HCT116 (cell line): Measurements from ENCODE around the gene RAP2A. TPM values are rescaled to one million over a fixed set of nuclear protein-coding genes. Genes with fewer than 3 reads are reported as not detected.

ENCODE experiments used
- ATAC-seq: fragments of 200-7000 bp; cut with Tn5 transposase; 2 replicates; pipeline ENCODE4 v1.9.1; 2020; ENCODE audit warnings: mild to moderate bottlenecking, moderate library complexity
- BruUV-seq: library from RNA; stranded (reverse); fragments of 400-500 nt; replicated peaks from 2 replicates; lab custom pipeline; 2021; lab: Mats Ljungman, UMichigan
- CTCF ChIA-PET: fragments of 300-600 bp; sonication (Branson Sonifier 250); formaldehyde crosslinking; loops from one replicate; lab custom pipeline; 2021; ENCODE audit warnings: antibody characterized with exemption; lab: Charles Lee
- POLR2A ChIA-PET: fragments of 300-600, 350-600 bp; sonication (Branson Sonifier 250); formaldehyde crosslinking; loops from one replicate; lab custom pipeline; 2021; ENCODE audit warnings: antibody characterized with exemption; lab: Charles Lee
- RAD21 ChIA-PET, 2 experiments: fragments of 300-600 bp; sonication (Branson Sonifier 250); formaldehyde crosslinking; loops; one replicate each; lab custom pipeline; 2023; ENCODE audit warnings: low total read pairs in 2 of 2; ENCODE audit not compliant: uncharacterized antibody in 2 of 2, unreplicated experiment in 2 of 2, low non-redundant PET in 1 of 2; lab: Charles Lee
- DNase-seq: peaks from one replicate; pipeline ENCODE4 v3.0.0-alpha.2; 2010; ENCODE audit warnings: low read depth, low spot score
- H2AFZ ChIP-seq: fragments of 200-600 bp; shearing (Covaris generic), sonication (generic); 2 replicates; pipeline ENCODE4 v1.6.1; 2017; ENCODE audit warnings: low read depth, mixed run types, mixed read lengths, antibody characterized with exemption, low read length; ENCODE audit not compliant: poor library complexity, severe bottlenecking
- H3K27ac ChIP-seq: 2 replicates; pipeline ENCODE4 v1.5.1; 2012; ENCODE audit warnings: low read depth, low read length
- H3K27me3 ChIP-seq: fragments of 200-600 bp; sonication (generic); 2 replicates; pipeline ENCODE4 v1.6.1; 2016; ENCODE audit warnings: mixed run types, low read length, mixed read lengths; ENCODE audit not compliant: insufficient read depth
- H3K36me3 ChIP-seq, 2 experiments: fragments of 200-500 bp in 1 of 2; fragments of 200-600 bp in 1 of 2; sonication (Bioruptor generic) in 1 of 2; sonication (generic) in 1 of 2; 2 replicates each; pipeline versions ENCODE4 v1.5.1 to v1.6.1; 2014 to 2016; ENCODE audit warnings: low read length in 2 of 2, inconsistent platforms in 1 of 2, mixed read lengths in 1 of 2, mixed run types in 1 of 2; ENCODE audit not compliant: insufficient read depth in 2 of 2, control insufficient read depth in 1 of 2
- H3K4me1 ChIP-seq, 2 experiments: fragments of 200-600 bp in 1 of 2; sonication (generic) in 1 of 2; 2 replicates each; pipeline versions ENCODE4 v1.5.1 to v1.6.1; 2012 to 2017; ENCODE audit warnings: low read length in 2 of 2, inconsistent platforms in 1 of 2, mild to moderate bottlenecking in 1 of 2, mixed read lengths in 1 of 2, mixed run types in 1 of 2, moderate library complexity in 1 of 2; ENCODE audit not compliant: insufficient read depth in 2 of 2, control insufficient read depth in 1 of 2
- H3K4me2 ChIP-seq: fragments of 200-600 bp; sonication (generic); 2 replicates; pipeline ENCODE4 v1.6.1; 2017; ENCODE audit warnings: mixed run types, low read length, mixed read lengths
- H3K4me3 ChIP-seq, 2 experiments: fragments of 200-600 bp in 1 of 2; sonication (generic) in 1 of 2; replicated peaks in 1 of 2; 2 replicates each; pipeline ENCODE4 v1.5.1; 2011 to 2016; ENCODE audit warnings: low read length in 2 of 2, control low read depth in 1 of 2, low read depth in 1 of 2, mild to moderate bottlenecking in 1 of 2, mixed read lengths in 1 of 2, mixed run types in 1 of 2
- H3K79me2 ChIP-seq: fragments of 200-600 bp; sonication (generic); 2 replicates; pipeline ENCODE4 v1.6.1; 2017; ENCODE audit warnings: mild to moderate bottlenecking, mixed run types, low read length, moderate library complexity, mixed read lengths; ENCODE audit not compliant: insufficient read depth
- H3K9ac ChIP-seq: fragments of 200-600 bp; sonication (generic); 2 replicates; pipeline ENCODE4 v1.6.1; 2016; ENCODE audit warnings: low read length, mixed read lengths
- H3K9me2 ChIP-seq: fragments of 200-600 bp; sonication (generic), shearing (Covaris generic); 2 replicates; pipeline ENCODE4 v1.6.1; 2017; ENCODE audit warnings: mixed run types, mild to moderate bottlenecking, moderate library complexity; ENCODE audit not compliant: insufficient read depth
- H3K9me3 ChIP-seq, 2 experiments: fragments of 200-500 bp in 1 of 2; fragments of 200-600 bp in 1 of 2; sonication (Bioruptor generic) in 1 of 2; sonication (generic) in 1 of 2; 2 replicates each; pipeline ENCODE4 v1.6.1; 2014 to 2017; ENCODE audit warnings: low read length in 2 of 2, mixed read lengths in 2 of 2, inconsistent platforms in 1 of 2, low read depth in 1 of 2, mild to moderate bottlenecking in 1 of 2, mixed run types in 1 of 2, moderate library complexity in 1 of 2; ENCODE audit not compliant: control insufficient read depth in 1 of 2, insufficient read depth in 1 of 2
- H4K20me1 ChIP-seq: fragments of 200-600 bp; sonication (generic), shearing (Covaris generic); 2 replicates; pipeline ENCODE4 v1.6.1; 2017; ENCODE audit warnings: mixed run types, mild to moderate bottlenecking, moderate library complexity; ENCODE audit not compliant: insufficient read depth
- CEBPB ChIP-seq: IDR thresholded peaks from 2 replicates; pipeline ENCODE4 v1.6.1; 2012; ENCODE audit warnings: low read depth
- CTCF ChIP-seq, 3 experiments: fragments of 200-600 bp in 1 of 3; sonication (generic) in 1 of 3; IDR thresholded peaks in 2 of 3; conservative IDR thresholded peaks in 1 of 3; 2 replicates each; pipeline ENCODE4 v1.5.1; 2012 to 2017; ENCODE audit warnings: low read depth in 2 of 3, low read length in 2 of 3, antibody characterized with exemption in 1 of 3, borderline replicate concordance in 1 of 3, control low read depth in 1 of 3, mild to moderate bottlenecking in 1 of 3, mixed read lengths in 1 of 3, mixed run types in 1 of 3, moderate library complexity in 1 of 3; ENCODE audit not compliant: insufficient read depth in 1 of 3
- EGR1 ChIP-seq: IDR thresholded peaks from 2 replicates; pipeline ENCODE4 v1.6.1; 2012; ENCODE audit warnings: low read depth
- EZH2 ChIP-seq: fragments of 200-600 bp; sonication (generic); IDR thresholded peaks from 2 replicates; pipeline ENCODE4 v1.6.1; 2017; ENCODE audit warnings: antibody characterized with exemption, mixed run types
- EZH2phosphoT487 ChIP-seq: fragments of 200-600 bp; IDR thresholded peaks from 2 replicates; pipeline ENCODE4 v1.6.1; 2018; ENCODE audit warnings: antibody characterized with exemption, borderline replicate concordance
- FOSL1 ChIP-seq: IDR thresholded peaks from 2 replicates; pipeline ENCODE4 v1.6.1; 2012; ENCODE audit warnings: low read depth
- POLR2AphosphoS5 ChIP-seq: IDR thresholded peaks from 2 replicates; pipeline ENCODE4 v1.6.1; 2011; ENCODE audit warnings: mild to moderate bottlenecking, low read depth, low read length, moderate library complexity
- SIN3A ChIP-seq: IDR thresholded peaks from 2 replicates; pipeline ENCODE4 v1.6.1; 2012; ENCODE audit warnings: low read depth
- SRF ChIP-seq: IDR thresholded peaks from 2 replicates; pipeline ENCODE4 v1.6.1; 2012; ENCODE audit warnings: low read depth
- YY1 ChIP-seq: IDR thresholded peaks from 2 replicates; pipeline ENCODE4 v1.6.1; 2011; ENCODE audit warnings: low read length, low read depth, moderate library complexity, mild to moderate bottlenecking; ENCODE audit not compliant: insufficient replicate concordance; ENCODE audit errors: extremely low read depth
- ZFX ChIP-seq: fragments of 450-650 bp; IDR thresholded peaks from 2 replicates; pipeline ENCODE4 v1.6.1; 2017
- intact Hi-C: fragments of 100-400 bp; cut with micrococcal nuclease; formaldehyde crosslinking; loops from 2 replicates; pipeline ENCODE4 v1.10.0; 2022
- total RNA-seq: library from RNA; stranded (reverse); gene quantifications from one replicate; pipeline ENCODE4 v1.2.1, GENCODE V29; 2021; ENCODE audit not compliant: unreplicated experiment

Gene RAP2A
- total RNA-seq, 1 experiment from 2014 or later: 27.6 TPM

DNA sequence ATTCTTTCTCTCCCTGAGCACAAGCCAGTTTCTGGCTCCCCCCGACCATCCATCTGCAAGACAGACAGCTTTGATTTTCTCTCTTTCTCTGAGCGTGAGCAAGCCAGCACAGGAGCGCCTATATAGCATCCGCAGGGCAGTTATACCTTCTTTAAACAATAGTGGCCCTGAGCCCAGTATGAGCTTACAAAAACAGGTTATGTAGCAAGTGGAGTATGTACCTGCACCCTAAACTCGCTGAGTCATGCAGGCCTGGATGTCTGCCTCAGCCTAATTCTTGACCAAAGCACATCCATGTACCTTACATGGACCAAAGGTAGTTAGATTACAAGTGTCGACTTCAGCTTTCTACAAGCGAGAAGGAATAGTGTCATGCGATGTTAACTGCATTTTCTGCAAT lies 61.7 kb downstream of the RAP2A start:
- H3K9me2 ChIP-seq: no peaks in the 10 kb centered on the region
- RAD21 ChIA-PET: no interaction called here
- H3K9me3 ChIP-seq: peaks cover 0 to 4% of the 10 kb centered on the region in 2 experiments; a peak in 1 of 4 replicates
- H3K9ac ChIP-seq: no peak overlapping the region
- no peaks in the 10 kb centered on the region for H3K27me3 ChIP-seq
- intact Hi-C loops: no loop called here
- no peaks in the 10 kb centered on the region for H4K20me1 ChIP-seq
- POLR2A ChIA-PET: no interaction called here
- CTCF ChIA-PET: no interaction called here
- H3K36me3 ChIP-seq: no peaks in the 10 kb centered on the region
- H2AFZ ChIP-seq: no peak overlapping the region
- no peak overlapping the region for H3K4me2 ChIP-seq
- H3K79me2 ChIP-seq: no peaks in the 10 kb centered on the region
- DNase-seq (no peak), ATAC-seq (no peak)
- TF ChIP-seq SIN3A: no peak
- no peak for TF ChIP-seq POLR2AphosphoS5
- no peak for TF ChIP-seq EZH2
- no peak for TF ChIP-seq EGR1
- no peak for TF ChIP-seq YY1
- no peak for TF ChIP-seq FOSL1
- no peak for TF ChIP-seq CTCF (IDR thresholded peaks at IDR 0.05 in 2 of 3, conservative IDR thresholded peaks at IDR 0.05 in 1 of 3; ENCODE audit: borderline replicate concordance in 1 of 3, insufficient read depth in 1 of 3, low read depth in 2 of 3, low read length in 2 of 3)
- TF ChIP-seq CEBPB: no peak
- no peak for TF ChIP-seq SRF
- no peak for TF ChIP-seq EZH2phosphoT487
- no peak for TF ChIP-seq ZFX
- no peak overlapping the region for H3K27ac ChIP-seq
- no peaks in the 10 kb centered on the region for H3K4me1 ChIP-seq
- H3K4me3 ChIP-seq: no peak overlapping the region
- no TSS peak for BruUV-seq
